H9 (cell line): Measurements from ENCODE around the gene CHMP2A. TPM values are rescaled to one million over a fixed set of nuclear protein-coding genes. Genes with fewer than 3 reads are reported as not detected.

Experiments
- DNase-seq: peaks from one replicate; pipeline ENCODE4 v3.0.0-alpha.2; 2017
- H2AFZ ChIP-seq: one replicate; pipeline ENCODE4 v1.6.1; 2013; ENCODE audit warnings: mild to moderate bottlenecking, low read length, control low read depth, moderate library complexity
- H2AK5ac ChIP-seq: 2 replicates; pipeline ENCODE4 v1.6.1; 2013; ENCODE audit warnings: low read length, control low read depth, mixed read lengths; ENCODE audit not compliant: insufficient read length
- H2BK120ac ChIP-seq: one replicate; pipeline ENCODE4 v1.6.1; 2013; ENCODE audit warnings: low read depth, mild to moderate bottlenecking, low read length, control low read depth, inconsistent platforms; ENCODE audit not compliant: poor library complexity, severe bottlenecking
- H2BK12ac ChIP-seq: 2 replicates; pipeline ENCODE4 v1.6.1; 2013; ENCODE audit warnings: low read length, control low read depth, mixed read lengths, low read depth; ENCODE audit not compliant: insufficient read length
- H2BK15ac ChIP-seq: 2 replicates; pipeline ENCODE4 v1.6.1; 2013; ENCODE audit warnings: low read depth, low read length, control low read depth
- H2BK20ac ChIP-seq: one replicate; pipeline ENCODE4 v1.6.1; 2013; ENCODE audit warnings: low read depth, mild to moderate bottlenecking, low read length, control low read depth, inconsistent platforms; ENCODE audit not compliant: poor library complexity, severe bottlenecking
- H2BK5ac ChIP-seq: 2 replicates; pipeline ENCODE4 v1.6.1; 2013; ENCODE audit warnings: low read length, control low read depth, mixed read lengths; ENCODE audit not compliant: insufficient read length
- H3K14ac ChIP-seq: 2 replicates; pipeline ENCODE4 v1.6.1; 2013; ENCODE audit warnings: low read length, control low read depth; ENCODE audit not compliant: insufficient read depth
- H3K18ac ChIP-seq: 2 replicates; pipeline ENCODE4 v1.6.1; 2013; ENCODE audit warnings: low read depth, mild to moderate bottlenecking, mixed read lengths, low read length, control low read depth; ENCODE audit not compliant: insufficient read length
- H3K23ac ChIP-seq: 2 replicates; pipeline ENCODE4 v1.6.1; 2013; ENCODE audit warnings: low read length, control low read depth, mixed read lengths, low read depth; ENCODE audit not compliant: insufficient read length
- H3K23me2 ChIP-seq: 2 replicates; pipeline ENCODE4 v1.6.1; 2013; ENCODE audit warnings: low read depth, mild to moderate bottlenecking, mixed read lengths, low read length, control low read depth; ENCODE audit not compliant: insufficient read length, poor library complexity, severe bottlenecking
- H3K27ac ChIP-seq: 2 replicates; pipeline ENCODE4 v1.5.1; 2013; ENCODE audit warnings: low read length, control low read depth, mixed read lengths, low read depth; ENCODE audit not compliant: insufficient read length
- H3K27me3 ChIP-seq: 2 replicates; pipeline ENCODE4 v1.6.1; 2013; ENCODE audit warnings: low read length, control low read depth, inconsistent platforms; ENCODE audit not compliant: insufficient read depth
- H3K4ac ChIP-seq: 2 replicates; pipeline ENCODE4 v1.6.1; 2013; ENCODE audit warnings: low read depth, mild to moderate bottlenecking, control low read depth, inconsistent platforms, low read length, moderate library complexity
- H3K4me1 ChIP-seq: 2 replicates; pipeline ENCODE4 v1.6.1; 2013; ENCODE audit warnings: low read length, control low read depth, inconsistent platforms; ENCODE audit not compliant: insufficient read depth
- H3K4me2 ChIP-seq: 2 replicates; pipeline ENCODE4 v1.6.1; 2013; ENCODE audit warnings: low read length, control low read depth, mixed read lengths; ENCODE audit not compliant: insufficient read length, insufficient read depth
- H3K56ac ChIP-seq: 2 replicates; pipeline ENCODE4 v1.6.1; 2013; ENCODE audit warnings: low read depth, mild to moderate bottlenecking, mixed read lengths, low read length, control low read depth; ENCODE audit not compliant: insufficient read length
- H3K79me1 ChIP-seq: 2 replicates; pipeline ENCODE4 v1.6.1; 2013; ENCODE audit warnings: low read depth, mild to moderate bottlenecking, moderate library complexity, low read length, control low read depth, inconsistent platforms; ENCODE audit not compliant: insufficient read depth, poor library complexity, severe bottlenecking
- H3K79me2 ChIP-seq: 2 replicates; pipeline ENCODE4 v1.6.1; 2013; ENCODE audit warnings: low read length, control low read depth, inconsistent platforms; ENCODE audit not compliant: insufficient read depth
- H3K9ac ChIP-seq: 2 replicates; pipeline ENCODE4 v1.6.1; 2013; ENCODE audit warnings: low read length, control low read depth, mixed read lengths; ENCODE audit not compliant: insufficient read length; ENCODE audit errors: extremely low read depth
- H3K9me3 ChIP-seq: one replicate; pipeline ENCODE4 v1.6.1; 2013; ENCODE audit warnings: low read depth, low read length, inconsistent platforms; ENCODE audit not compliant: control insufficient read depth
- H3T11ph ChIP-seq: one replicate; pipeline ENCODE4 v1.6.1; 2013; ENCODE audit warnings: mild to moderate bottlenecking, low read length, control low read depth, inconsistent platforms
- H4K20me1 ChIP-seq: one replicate; pipeline ENCODE4 v1.6.1; 2013; ENCODE audit not compliant: control insufficient read depth, insufficient read length, insufficient read depth
- H4K5ac ChIP-seq: 2 replicates; pipeline ENCODE4 v1.6.1; 2013; ENCODE audit warnings: low read depth, mild to moderate bottlenecking, mixed read lengths, low read length, control low read depth; ENCODE audit not compliant: insufficient read length
- H4K8ac ChIP-seq: replicated peaks from 2 replicates; pipeline ENCODE4 v1.6.1; 2013; ENCODE audit warnings: low read length, control low read depth, mixed read lengths, low read depth; ENCODE audit not compliant: insufficient read length
- H4K91ac ChIP-seq: 2 replicates; pipeline ENCODE4 v1.6.1; 2013; ENCODE audit warnings: low read depth, mild to moderate bottlenecking, moderate library complexity, mixed read lengths, low read length, control low read depth; ENCODE audit not compliant: insufficient read length
- H3K27ac Mint-ChIP-seq, 3 experiments: 2 replicates in 2 of 3; 3 replicates in 1 of 3; pipeline ENCODE4 v1.8.0; 2020 to 2021; ENCODE audit warnings: mixed read lengths in 3 of 3, mild to moderate bottlenecking in 1 of 3, moderate library complexity in 1 of 3
- H3K27me3 Mint-ChIP-seq: 2 replicates; pipeline ENCODE4 v1.8.0; 2021; ENCODE audit warnings: low read depth, mild to moderate bottlenecking, moderate library complexity, mixed read lengths
- H3K36me3 Mint-ChIP-seq, 3 experiments: 2 replicates in 2 of 3; 3 replicates in 1 of 3; pipeline ENCODE4 v1.8.0; 2020 to 2021; ENCODE audit warnings: low read depth in 3 of 3, mixed read lengths in 3 of 3; ENCODE audit not compliant: insufficient read depth in 1 of 3
- H3K4me1 Mint-ChIP-seq, 2 experiments: 2 replicates each; pipeline ENCODE4 v1.8.0; 2020; ENCODE audit warnings: mixed read lengths in 2 of 2
- H3K4me3 Mint-ChIP-seq, 2 experiments: 2 replicates in 1 of 2; 3 replicates in 1 of 2; pipeline ENCODE4 v1.8.0; 2020 to 2021; ENCODE audit warnings: mild to moderate bottlenecking in 2 of 2, mixed read lengths in 2 of 2, moderate library complexity in 1 of 2
- H3K9me3 Mint-ChIP-seq, 2 experiments: 2 replicates in 1 of 2; 3 replicates in 1 of 2; pipeline ENCODE4 v1.8.0; 2020; ENCODE audit warnings: mild to moderate bottlenecking in 2 of 2, mixed read lengths in 2 of 2, moderate library complexity in 1 of 2
- CTCF ChIP-seq: fragments of 200-600 bp; sonication (generic); conservative IDR thresholded peaks from 3 replicates; pipeline ENCODE4 v1.8.0; 2021; ENCODE audit warnings: antibody characterized with exemption, mild to moderate bottlenecking
- WGBS: extraction: QIAGEN DNeasy Blood & Tissue Kit; methylation state at CpG from one replicate; pipeline ENCODE4 v1.1.7; 2013; ENCODE audit warnings: missing lambda C conversion rate, low lambda C conversion rate, mixed read lengths; ENCODE audit not compliant: insufficient read length; ENCODE audit errors: extremely low coverage; 5-methylcytosine and 5-hydroxymethylcytosine counted together
- total RNA-seq: library from RNA; stranded (reverse); gene quantifications from 2 replicates; pipeline ENCODE4 v1.2.1, GENCODE V29; 2021

CHMP2A gene
- total RNA-seq, 1 experiment from 2014 or later, result 109 TPM

GRCh38 chr19:58549664-58550361, 5.1 kb downstream of the CHMP2A start:
- Histone ChIP-seq H4K5ac (no peak overlapping the region), H4K8ac (no peak overlapping the region), H3K79me1 (peaks cover 14% of the 10 kb centered on the region), H3K56ac (no peak overlapping the region), H2BK20ac (no peak overlapping the region), H3K23ac (no peak overlapping the region), H3K4me1 (peaks cover 4% of the 10 kb centered on the region; the same call in 1 of the 2 replicates), H4K91ac (no peak overlapping the region), H3K79me2 (peaks cover 25% of the 10 kb centered on the region), H3K4ac (no peak overlapping the region), H2AFZ (no peak overlapping the region), H3K27ac (no peak overlapping the region), H3K4me2 (no peak overlapping the region), H2BK15ac (no peak overlapping the region), H4K20me1 (peaks cover 7% of the 10 kb centered on the region), H3K14ac (no peak overlapping the region), H3K23me2 (peaks cover 23% of the 10 kb centered on the region), H2BK12ac (no peak overlapping the region), H3K27me3 (no peaks in the 10 kb centered on the region), H3K9me3 (no peaks in the 10 kb centered on the region), H2BK120ac (no peak overlapping the region), H3T11ph (no peak overlapping the region), H3K9ac (no peak overlapping the region), H2AK5ac (no peak overlapping the region), H3K18ac (no peak overlapping the region), H2BK5ac (no peak overlapping the region)
- Mint-ChIP-seq H3K36me3 (peaks cover 59 to 87% (median 81%) of the 10 kb centered on the region in 3 experiments), H3K4me3 (peak overlapping the region in 1 of 2 experiments; percentile 40; a peak in 1 of 5 replicates), H3K9me3 (no peaks in the 10 kb centered on the region; a peak in 1 of 5 replicates), H3K4me1 (peaks cover 26 to 27% of the 10 kb centered on the region in 2 experiments), H3K27ac (peak overlapping the region in 1 of 3 experiments; percentile 64; a peak in 3 of 7 replicates), H3K27me3 (no peaks in the 10 kb centered on the region; the same call in 1 of the 2 replicates)
- no peak for TF ChIP-seq CTCF
- no CpG with 5 or more reads among the region's 11 CpGs for WGBS
- DNase-seq, result no peak
